Keratinocyte (primary cell): ENCODE results near the gene TTLL8. TPM values are rescaled to one million over a fixed set of nuclear protein-coding genes. Genes with fewer than 3 reads are reported as not detected.

Experiments
- DNase-seq: peaks from one replicate; pipeline ENCODE4 v3.0.0-alpha.2; 2011; ENCODE audit warnings: low read depth, missing footprints, low spot score
- FAIRE-seq: peaks from 2 replicates; lab custom pipeline; 2011; peaks lifted over from hg19 to GRCh38; lab: Jason Lieb, UNC
- H2AFZ ChIP-seq: 2 replicates; pipeline ENCODE4 v1.6.0; 2012; ENCODE audit warnings: low read length, control low read depth, inconsistent platforms; ENCODE audit not compliant: control insufficient read depth
- H3K27ac ChIP-seq: 2 replicates; pipeline ENCODE4 v1.5.1; 2011; ENCODE audit warnings: low read length; ENCODE audit not compliant: control insufficient read depth, insufficient read depth
- H3K27me3 ChIP-seq: 3 replicates; pipeline ENCODE4 v1.6.0; 2011; ENCODE audit warnings: low read length; ENCODE audit not compliant: control insufficient read depth, insufficient read depth; ENCODE audit errors: extremely low read depth
- H3K36me3 ChIP-seq, 2 experiments: 2 replicates in 1 of 2; 3 replicates in 1 of 2; pipeline ENCODE4 v1.5.1; 2011; ENCODE audit warnings: low read length in 2 of 2, mild to moderate bottlenecking in 1 of 2; ENCODE audit not compliant: control insufficient read depth in 2 of 2, insufficient read depth in 2 of 2; ENCODE audit errors: extremely low read depth in 1 of 2
- H3K4me1 ChIP-seq: 3 replicates; pipeline ENCODE4 v1.5.1; 2011; ENCODE audit warnings: low read length; ENCODE audit not compliant: control insufficient read depth, insufficient read depth; ENCODE audit errors: extremely low read depth
- H3K4me2 ChIP-seq: 3 replicates; pipeline ENCODE4 v1.6.0; 2011; ENCODE audit warnings: low read depth, low read length; ENCODE audit not compliant: control insufficient read depth, insufficient read depth; ENCODE audit errors: extremely low read depth
- H3K4me3 ChIP-seq, 3 experiments: fragments of 200-600 bp in 1 of 3; sonication (generic) in 1 of 3; 2 replicates in 2 of 3; 3 replicates in 1 of 3; pipeline ENCODE4 v1.5.1; 2011 to 2016; ENCODE audit warnings: low read length in 3 of 3, mild to moderate bottlenecking in 3 of 3, control low read depth in 2 of 3, inconsistent platforms in 1 of 3, low read depth in 1 of 3, mixed read lengths in 1 of 3, mixed run types in 1 of 3, moderate library complexity in 1 of 3; ENCODE audit not compliant: control insufficient read depth in 2 of 3, insufficient read depth in 2 of 3; ENCODE audit errors: extremely low read depth in 1 of 3
- H3K79me2 ChIP-seq: 2 replicates; pipeline ENCODE4 v1.6.0; 2012; ENCODE audit warnings: low read length; ENCODE audit not compliant: control insufficient read depth, insufficient read depth
- H3K9ac ChIP-seq: 3 replicates; pipeline ENCODE4 v1.6.0; 2011; ENCODE audit warnings: low read length; ENCODE audit not compliant: control insufficient read depth, insufficient read depth; ENCODE audit errors: extremely low read depth
- H3K9me1 ChIP-seq: 3 replicates; pipeline ENCODE4 v1.6.0; 2011; ENCODE audit warnings: low read length; ENCODE audit not compliant: control insufficient read depth, insufficient read depth; ENCODE audit errors: extremely low read depth
- H3K9me3 ChIP-seq: 2 replicates; pipeline ENCODE4 v1.5.1; 2012; ENCODE audit warnings: low read depth, low read length; ENCODE audit not compliant: control insufficient read depth
- H4K20me1 ChIP-seq: 3 replicates; pipeline ENCODE4 v1.6.0; 2011; ENCODE audit warnings: low read length; ENCODE audit not compliant: control insufficient read depth, insufficient read depth; ENCODE audit errors: extremely low read depth
- EZH2 ChIP-seq: IDR thresholded peaks from one replicate; pipeline ENCODE4 v1.6.1; 2012; ENCODE audit warnings: inconsistent platforms, mild to moderate bottlenecking, low read length, moderate library complexity
- dilution Hi-C: fragments of 300-500 bp; cut with MboI; formaldehyde crosslinking; loops from one replicate; pipeline ENCODE4 v1.7.0; 2020; ENCODE audit warnings: low sequenced_read_pairs; ENCODE audit not compliant: extremely low pct_ligation_motif_present
- polyA plus RNA-seq, 5 experiments: library from polyadenylated mRNA; depleted of rRNA in 3 of 5; stranded (reverse) in 3 of 5; stranded (forward) in 1 of 5; unstranded in 1 of 5; fragments of >200 nt; gene quantifications; 1 replicate in 1 of 5; 2 replicates in 3 of 5; 3 replicates in 1 of 5; pipeline versions ENCODE4 v1.2.1 to v1.2.3, GENCODE V29; 2011 to 2012; ENCODE audit warnings: missing spikeins in 2 of 5, low read depth in 1 of 5, low replicate concordance in 1 of 5
- TF ChIP-seq, protein P1 (sequence below), 3 experiments: IDR thresholded peaks in 1 of 3; conservative IDR thresholded peaks in 1 of 3; optimal IDR thresholded peaks in 1 of 3; 2 replicates in 2 of 3; 3 replicates in 1 of 3; pipeline versions ENCODE3 to v1.5.1; 2011; ENCODE audit warnings: low read length in 3 of 3, mild to moderate bottlenecking in 3 of 3, moderate library complexity in 2 of 3, control low read depth in 1 of 3, inconsistent platforms in 1 of 3; ENCODE audit not compliant: insufficient read depth in 2 of 3; ENCODE audit errors: extremely low read depth in 1 of 3

TTLL8 gene
- polyA plus RNA-seq, 1 donor (not counting 4 experiments of a cell fraction or from before 2014, with no cell fraction given): not detected

- no peak overlapping the region for H3K27ac ChIP-seq
- no peaks in the 10 kb centered on the region for H3K36me3 ChIP-seq
- no peak for DNase-seq
- H3K4me1 ChIP-seq: no peaks in the 10 kb centered on the region
- no peak overlapping the region for H3K4me3 ChIP-seq
- H3K9ac ChIP-seq: no peak overlapping the region
- FAIRE-seq: no peak
- TF ChIP-seq EZH2: no peak
- TF ChIP-seq, protein P1, sequence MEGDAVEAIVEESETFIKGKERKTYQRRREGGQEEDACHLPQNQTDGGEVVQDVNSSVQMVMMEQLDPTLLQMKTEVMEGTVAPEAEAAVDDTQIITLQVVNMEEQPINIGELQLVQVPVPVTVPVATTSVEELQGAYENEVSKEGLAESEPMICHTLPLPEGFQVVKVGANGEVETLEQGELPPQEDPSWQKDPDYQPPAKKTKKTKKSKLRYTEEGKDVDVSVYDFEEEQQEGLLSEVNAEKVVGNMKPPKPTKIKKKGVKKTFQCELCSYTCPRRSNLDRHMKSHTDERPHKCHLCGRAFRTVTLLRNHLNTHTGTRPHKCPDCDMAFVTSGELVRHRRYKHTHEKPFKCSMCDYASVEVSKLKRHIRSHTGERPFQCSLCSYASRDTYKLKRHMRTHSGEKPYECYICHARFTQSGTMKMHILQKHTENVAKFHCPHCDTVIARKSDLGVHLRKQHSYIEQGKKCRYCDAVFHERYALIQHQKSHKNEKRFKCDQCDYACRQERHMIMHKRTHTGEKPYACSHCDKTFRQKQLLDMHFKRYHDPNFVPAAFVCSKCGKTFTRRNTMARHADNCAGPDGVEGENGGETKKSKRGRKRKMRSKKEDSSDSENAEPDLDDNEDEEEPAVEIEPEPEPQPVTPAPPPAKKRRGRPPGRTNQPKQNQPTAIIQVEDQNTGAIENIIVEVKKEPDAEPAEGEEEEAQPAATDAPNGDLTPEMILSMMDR (optimal IDR thresholded peaks at IDR 0.05 in 1 of 3, IDR thresholded peaks at IDR 0.05 in 1 of 3, conservative IDR thresholded peaks at IDR 0.05 in 1 of 3; ENCODE audit: extremely low read depth in 1 of 3, insufficient read depth in 2 of 3, low read length in 3 of 3): no peak
- no peaks in the 10 kb centered on the region for H3K9me3 ChIP-seq
- no peaks in the 10 kb centered on the region for H4K20me1 ChIP-seq
- no peak overlapping the region for H2AFZ ChIP-seq
- peaks cover 8% of the 10 kb centered on the region for H3K27me3 ChIP-seq
- dilution Hi-C loops: no loop called here
- H3K4me2 ChIP-seq: no peak overlapping the region
- H3K9me1 ChIP-seq: no peaks in the 10 kb centered on the region
- no peaks in the 10 kb centered on the region for H3K79me2 ChIP-seq
Observed at GRCh38 chr22:49994361-49995040, 63.6 kb downstream of the TTLL8 start.

DNA sequence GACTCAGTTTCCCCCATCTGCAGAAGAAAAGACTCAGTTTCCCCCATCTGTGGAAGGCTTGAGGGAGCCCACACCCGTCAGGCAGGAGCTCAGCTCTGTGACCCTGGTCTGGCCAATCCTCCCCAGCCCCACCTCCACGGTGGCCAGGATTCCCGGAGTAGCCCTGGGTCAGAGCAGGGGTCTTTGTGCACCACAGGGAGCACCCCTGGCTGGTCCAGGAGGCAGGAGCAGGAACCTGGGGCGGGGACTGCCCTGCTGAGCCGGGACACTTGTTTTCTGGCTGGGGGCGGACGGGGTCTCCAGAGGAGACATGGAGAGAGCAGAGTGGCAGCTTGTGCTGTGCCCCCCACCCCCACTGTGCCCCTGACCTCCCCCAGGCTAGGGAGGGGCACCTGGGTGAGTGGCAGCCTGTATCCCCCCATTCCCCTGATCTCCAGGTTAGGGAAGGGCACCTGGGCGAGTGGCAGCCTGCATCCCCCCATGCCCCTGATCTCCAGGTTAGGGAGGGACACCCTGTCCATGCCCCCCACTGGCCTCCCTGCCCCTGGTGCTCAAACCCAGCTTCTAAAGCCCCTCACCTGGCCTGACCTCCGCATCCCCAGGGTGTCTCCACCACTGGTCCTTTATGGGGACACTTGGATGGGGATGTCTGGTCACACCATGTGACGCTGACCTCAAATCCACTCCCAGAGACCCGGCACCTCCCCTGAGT lies 64.3 kb downstream of the TTLL8 start:
- Histone ChIP-seq H3K27me3 (peaks cover 8% of the 10 kb centered on the region), H4K20me1 (no peaks in the 10 kb centered on the region), H3K9me1 (no peaks in the 10 kb centered on the region), H3K4me1 (no peaks in the 10 kb centered on the region), H3K27ac (no peak overlapping the region), H3K9me3 (no peaks in the 10 kb centered on the region), H3K4me2 (no peak overlapping the region), H3K4me3 (no peak overlapping the region), H2AFZ (no peak overlapping the region), H3K9ac (no peak overlapping the region), H3K36me3 (no peaks in the 10 kb centered on the region), H3K79me2 (no peaks in the 10 kb centered on the region)
- TF ChIP-seq, protein P1 (optimal IDR thresholded peaks at IDR 0.05 in 1 of 3, IDR thresholded peaks at IDR 0.05 in 1 of 3, conservative IDR thresholded peaks at IDR 0.05 in 1 of 3; ENCODE audit: extremely low read depth in 1 of 3, insufficient read depth in 2 of 3, low read length in 3 of 3): no peak
- TF ChIP-seq EZH2: no peak
- dilution Hi-C loops: no loop called here
- FAIRE-seq (no peak), DNase-seq (no peak)
